Endodermal cell (in vitro differentiated cells): ENCODE data around the gene NOX5. TPM values are rescaled to one million over a fixed set of nuclear protein-coding genes. Genes with fewer than 3 reads are reported as not detected.
"Not testable (repeated sequence)": the region's sequence is repeated elsewhere in the genome, so short reads cannot be mapped to it uniquely, and the experiment has no call there.

ENCODE experiments used
- DNase-seq: peaks from one replicate; pipeline ENCODE4 v3.0.0-alpha.2; 2017
- H3K27ac ChIP-seq: 2 replicates; pipeline ENCODE4 v1.5.1; 2013; ENCODE audit warnings: mild to moderate bottlenecking, low read depth, low read length, moderate library complexity
- H3K27me3 ChIP-seq: 2 replicates; pipeline ENCODE4 v1.6.1; 2013; ENCODE audit warnings: mild to moderate bottlenecking, low read length, moderate library complexity; ENCODE audit not compliant: insufficient read depth, control insufficient read depth, poor library complexity, severe bottlenecking
- H3K36me3 ChIP-seq: 2 replicates; pipeline ENCODE4 v1.7.0; 2013; ENCODE audit warnings: mild to moderate bottlenecking, low read length, moderate library complexity; ENCODE audit not compliant: control insufficient read depth, insufficient read depth
- H3K4me1 ChIP-seq: one replicate; pipeline ENCODE4 v1.7.0; 2013; ENCODE audit warnings: low read length; ENCODE audit not compliant: control insufficient read depth, insufficient read depth
- H3K4me3 ChIP-seq: 2 replicates; pipeline ENCODE4 v1.5.1; 2013; ENCODE audit warnings: mild to moderate bottlenecking, low read length, moderate library complexity
- H3K9ac ChIP-seq: 2 replicates; pipeline ENCODE4 v1.6.1; 2013; ENCODE audit warnings: mild to moderate bottlenecking, low read length, moderate library complexity; ENCODE audit not compliant: poor library complexity, severe bottlenecking; ENCODE audit errors: extremely low read depth
- H3K9me3 ChIP-seq: 2 replicates; pipeline ENCODE4 v1.6.1; 2013; ENCODE audit warnings: mild to moderate bottlenecking, low read length, moderate library complexity; ENCODE audit not compliant: control insufficient read depth
- H3K27ac Mint-ChIP-seq: 2 replicates; pipeline ENCODE4 v1.8.0; 2020; ENCODE audit warnings: mixed read lengths
- H3K27me3 Mint-ChIP-seq: 2 replicates; pipeline ENCODE4 v1.8.0; 2021; ENCODE audit warnings: mild to moderate bottlenecking, mixed read lengths; ENCODE audit not compliant: insufficient read depth
- H3K36me3 Mint-ChIP-seq: 2 replicates; pipeline ENCODE4 v1.8.0; 2020; ENCODE audit warnings: low read depth, mixed read lengths
- H3K4me1 Mint-ChIP-seq: 2 replicates; pipeline ENCODE4 v1.8.0; 2020; ENCODE audit warnings: mixed read lengths
- H3K4me3 Mint-ChIP-seq: 2 replicates; pipeline ENCODE4 v1.8.0; 2020; ENCODE audit warnings: mild to moderate bottlenecking, moderate library complexity, mixed read lengths
- H3K9me3 Mint-ChIP-seq: 2 replicates; pipeline ENCODE4 v1.8.0; 2020; ENCODE audit warnings: mild to moderate bottlenecking, mixed read lengths
- CTCF ChIP-seq: fragments of 200-600 bp; sonication (generic); conservative IDR thresholded peaks from 2 replicates; pipeline ENCODE4 v1.5.0; 2021; ENCODE audit warnings: antibody characterized with exemption, mild to moderate bottlenecking
- WGBS, 2 experiments: methylation state at CpG; one replicate each; pipeline versions ENCODE4 v1.1.5 to v1.1.7; 2013; ENCODE audit warnings: missing lambda C conversion rate in 2 of 2, mixed read lengths in 1 of 2; ENCODE audit not compliant: insufficient coverage in 1 of 2, insufficient read length in 1 of 2; 5-methylcytosine and 5-hydroxymethylcytosine counted together
- total RNA-seq, 2 donors: library from RNA; stranded (reverse); fragmentation: NEBNext Ultra II Directional in 1 of 2; extraction: Animal tissue kit (Norgen Biotek cat#: 25700) in 1 of 2; gene quantifications; 2 replicates in 1 of 2; 3 replicates in 1 of 2; pipeline ENCODE4 v1.2.1, GENCODE V29; 2021

The NOX5 gene
- total RNA-seq, 2 donors from 2014 or later = not detected

- no peak for DNase-seq
- Histone ChIP-seq H3K36me3 (no peaks in the 10 kb centered on the region), H3K27me3 (no peaks in the 10 kb centered on the region), H3K9me3 (peaks cover 17% of the 10 kb centered on the region), H3K27ac (no peak overlapping the region), H3K4me3 (no peak overlapping the region), H3K4me1 (no peaks in the 10 kb centered on the region), H3K9ac (no peak overlapping the region)
- H3K4me1 Mint-ChIP-seq = peaks cover 15% of the 10 kb centered on the region
- 80% methylated on average over 1 of the region's 1 CpG; no CpG with 5 or more reads in 1 of the 2 experiments for WGBS, 2 experiments
- H3K27ac Mint-ChIP-seq = no peak overlapping the region
- H3K4me3 Mint-ChIP-seq = no peak overlapping the region
- TF ChIP-seq CTCF = no peak
- no peaks in the 10 kb centered on the region for H3K36me3 Mint-ChIP-seq
- H3K27me3 Mint-ChIP-seq = peaks cover 15% of the 10 kb centered on the region
- H3K9me3 Mint-ChIP-seq = peaks cover 26% of the 10 kb centered on the region
Measured at GRCh38 chr15:69067296-69067695, 52.8 kb downstream of the NOX5 start.

DNA sequence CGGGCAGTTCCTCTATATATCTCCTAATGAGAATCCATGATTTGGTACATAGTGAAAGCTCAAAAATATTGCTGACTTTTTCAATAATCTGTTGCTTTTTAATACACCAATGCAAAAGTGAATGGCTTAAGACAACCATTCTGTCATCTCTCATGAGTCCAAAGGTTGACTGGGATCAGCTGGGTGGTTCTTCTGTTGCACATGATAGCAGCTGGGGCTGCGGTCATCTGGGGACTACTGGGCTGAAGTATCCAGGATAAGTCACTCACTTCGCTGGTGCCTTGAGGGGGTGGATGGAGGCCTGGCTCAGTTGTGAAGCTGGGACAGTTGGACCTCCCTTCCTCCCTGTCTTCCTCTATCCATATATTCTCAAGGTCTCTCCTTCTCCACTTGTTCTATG lies 53.7 kb downstream of the NOX5 start:
- Histone ChIP-seq H3K27ac (no peak overlapping the region), H3K9ac (no peak overlapping the region), H3K27me3 (peaks cover under 1% of the 10 kb centered on the region), H3K9me3 (peaks cover 21% of the 10 kb centered on the region), H3K4me3 (no peak overlapping the region), H3K36me3 (no peaks in the 10 kb centered on the region), H3K4me1 (no peaks in the 10 kb centered on the region)
- Mint-ChIP-seq H3K27me3 (peaks cover 16% of the 10 kb centered on the region), H3K36me3 (no peaks in the 10 kb centered on the region), H3K4me1 (peaks cover 15% of the 10 kb centered on the region), H3K27ac (no peak overlapping the region), H3K4me3 (no peak overlapping the region), H3K9me3 (peaks cover 26% of the 10 kb centered on the region)
- no peak for TF ChIP-seq CTCF
- WGBS, 2 experiments = 89 to 100% methylated on average over 1 to 3 of the region's 3 CpGs
- DNase-seq = no peak

DNA sequence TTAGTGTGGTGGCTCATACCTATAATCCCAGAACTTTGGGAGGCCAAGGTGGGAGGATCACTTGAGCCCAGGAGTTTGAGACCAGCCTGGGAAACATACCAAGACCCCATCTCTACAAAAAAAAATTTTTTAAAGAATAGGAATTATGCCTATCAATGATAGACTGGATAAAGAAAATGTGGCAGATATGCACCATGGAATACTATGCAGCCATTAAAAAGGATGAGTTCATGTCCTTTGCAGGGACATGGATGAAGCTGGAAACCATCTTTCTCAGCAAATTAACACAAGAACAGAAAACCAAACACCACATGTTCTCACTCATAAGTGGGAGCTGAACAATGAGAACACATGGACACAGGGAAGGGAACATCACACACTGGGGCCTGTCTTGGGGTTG lies 54.8 kb downstream of the NOX5 start:
- H3K27ac ChIP-seq, H3K4me3 Mint-ChIP-seq, H3K4me3 ChIP-seq, H3K36me3 Mint-ChIP-seq, H3K36me3 ChIP-seq, H3K9ac ChIP-seq, DNase-seq, H3K27ac Mint-ChIP-seq, H3K27me3 ChIP-seq, H3K4me1 ChIP-seq: not testable (repeated sequence)
- peaks cover 21% of the 10 kb centered on the region for H3K9me3 ChIP-seq
- peaks cover 26% of the 10 kb centered on the region for H3K9me3 Mint-ChIP-seq
- H3K27me3 Mint-ChIP-seq = peaks cover 16% of the 10 kb centered on the region
- peaks cover 22% of the 10 kb centered on the region for H3K4me1 Mint-ChIP-seq

- DNase-seq = no peak
- 88 to 100% methylated on average over 2 to 7 of the region's 7 CpGs for WGBS, 2 experiments
Measured at GRCh38 chr15:69069996-69070395, 55.5 kb downstream of the NOX5 start.

More at GRCh38 chr15:69069996-69070395, 55.5 kb downstream of the NOX5 start:
- Histone ChIP-seq H3K27me3 (peaks cover 6% of the 10 kb centered on the region), H3K4me3 (no peak overlapping the region), H3K9ac (no peak overlapping the region), H3K36me3 (no peaks in the 10 kb centered on the region), H3K9me3 (peaks cover 21% of the 10 kb centered on the region), H3K4me1 (peaks cover under 1% of the 10 kb centered on the region), H3K27ac (no peak overlapping the region)
- no peak overlapping the region for H3K27ac Mint-ChIP-seq
- H3K9me3 Mint-ChIP-seq = peaks cover 26% of the 10 kb centered on the region
- peaks cover 16% of the 10 kb centered on the region for H3K27me3 Mint-ChIP-seq
- no peak for TF ChIP-seq CTCF
- no peak overlapping the region for H3K4me3 Mint-ChIP-seq
- H3K36me3 Mint-ChIP-seq = no peaks in the 10 kb centered on the region
- peaks cover 25% of the 10 kb centered on the region for H3K4me1 Mint-ChIP-seq
